ENCODE data around the gene NOTCH1.

NOTCH1 gene

GRCh38 chr9:136507221-136507991 is 38.4 kb downstream of the NOTCH1 start (continued):
- no peak for TF ChIP-seq ZNF169 (tag by site-specific recombination; IDR thresholded peaks at IDR 0.05)

GRCh38 chr9:136506425-136506824 is 39.4 kb downstream of the NOTCH1 start:
- H3K36me3 ChIP-seq (ENCODE audit: control insufficient read depth in 2 of 2, insufficient read depth in 1 of 2, low read length in 2 of 2): peaks cover 0 to 75% of the 10 kb centered on the region in 2 experiments; a peak in 1 of 3 replicates
- no peaks in the 10 kb centered on the region for H3K9me3 ChIP-seq (ENCODE audit: control insufficient read depth, insufficient read depth, low read depth, low read length)
- ChIA-PET POLR2A (no interaction called here), CTCF (interaction anchor here (0.7 kb wide), 1 partner anchor 179 kb away, joined by 3 read pairs; no protein-coding TSS in a partner anchor)
- no peak overlapping the region for H3K27ac ChIP-seq (ENCODE audit: extremely low read depth, low read depth, low read length)
- H3K4me3 ChIP-seq (ENCODE audit: low read depth, low read length): no peak overlapping the region
- no peaks in the 10 kb centered on the region for H3K4me1 ChIP-seq (ENCODE audit: control insufficient read depth, insufficient read depth, low read length)
- TF ChIP-seq ZNF350 (tag by site-specific recombination; IDR thresholded peaks at IDR 0.05): no peak
- TF ChIP-seq ZNF580 (tag by site-specific recombination; IDR thresholded peaks at IDR 0.05): no peak
- TF ChIP-seq ZNF488 (tag by site-specific recombination; IDR thresholded peaks at IDR 0.05): no peak
- TF ChIP-seq ZNF146 (tag by site-specific recombination; IDR thresholded peaks at IDR 0.05): no peak
- TF ChIP-seq ZNF157 (tag by site-specific recombination; IDR thresholded peaks at IDR 0.05): no peak
- TF ChIP-seq ZNF623 (tag by site-specific recombination; IDR thresholded peaks at IDR 0.05): 0 out of 2 replicates have a peak, but pooled peaks have one; percentile 32
- no peak for TF ChIP-seq ZNF341 (tag by site-specific recombination; IDR thresholded peaks at IDR 0.05; ENCODE audit: low read depth)
- no peak for TF ChIP-seq ZSCAN16 (tag by site-specific recombination; IDR thresholded peaks at IDR 0.05)
- TF ChIP-seq ZNF214 (tag by site-specific recombination; IDR thresholded peaks at IDR 0.05; ENCODE audit: borderline replicate concordance): no peak
- no peak for TF ChIP-seq WT1 (tag by site-specific recombination; IDR thresholded peaks at IDR 0.05)
- no peak for TF ChIP-seq ZNF416 (tag by site-specific recombination; IDR thresholded peaks at IDR 0.05)
- peak; percentile 32; the same call in 1 of the 2 replicates for TF ChIP-seq KLF8 (tag by site-specific recombination; IDR thresholded peaks at IDR 0.05)
- no peak for TF ChIP-seq ZNF324 (tag by site-specific recombination; IDR thresholded peaks at IDR 0.05)
- peak; percentile 38; the same call in 1 of the 2 replicates for TF ChIP-seq HIC1 (tag by site-specific recombination; IDR thresholded peaks at IDR 0.05)

GRCh38 chr9:136505406-136506403 is 40.1 kb downstream of the NOTCH1 start:
- POLR2A ChIA-PET: no interaction called here
- no peak overlapping the region for H3K27ac ChIP-seq (ENCODE audit: extremely low read depth, low read depth, low read length)
- peaks cover 0 to 72% of the 10 kb centered on the region in 2 experiments; a peak in 1 of 3 replicates for H3K36me3 ChIP-seq (ENCODE audit: control insufficient read depth in 2 of 2, insufficient read depth in 1 of 2, low read length in 2 of 2)
- no peak for TF ChIP-seq ZNF777 (tag by site-specific recombination; IDR thresholded peaks at IDR 0.05; ENCODE audit: borderline replicate concordance)
- peak; percentile 40; the same call in 1 of the 2 replicates for TF ChIP-seq GLIS2 (tag by site-specific recombination; IDR thresholded peaks at IDR 0.05)
- no peak for TF ChIP-seq ZNF571 (tag by site-specific recombination; IDR thresholded peaks at IDR 0.05)
- no peaks in the 10 kb centered on the region for H3K9me3 ChIP-seq (ENCODE audit: control insufficient read depth, insufficient read depth, low read depth, low read length)
- H3K4me1 ChIP-seq (ENCODE audit: control insufficient read depth, insufficient read depth, low read length): no peaks in the 10 kb centered on the region
- no peak overlapping the region for H3K4me3 ChIP-seq (ENCODE audit: low read depth, low read length)
- CTCF ChIA-PET: interaction anchor here (0.6 to 0.7 kb wide), 2 partner anchors 21 to 180 kb away, joined by 3 read pairs; no protein-coding TSS in a partner anchor
